MM.1S (cell line): ENCODE data around the gene MGST2.

Experiments used
- DNase-seq: peaks from one replicate; pipeline ENCODE4 v3.0.0-alpha.2; 2015
- H2AFZ ChIP-seq: fragments of 300-600 bp; sonication (generic); 2 replicates; pipeline ENCODE4 v1.6.0; 2016; ENCODE audit warnings: antibody characterized with exemption, low read length
- H3F3A ChIP-seq: fragments of 300-600 bp; sonication (generic); 2 replicates; pipeline ENCODE4 v1.6.1; 2016; ENCODE audit warnings: mild to moderate bottlenecking, antibody characterized with exemption, low read length, moderate library complexity, mixed read lengths; ENCODE audit not compliant: insufficient read depth
- H3K27ac ChIP-seq: fragments of 300-600 bp; sonication (generic); 2 replicates; pipeline ENCODE4 v1.5.1; 2016; ENCODE audit warnings: mild to moderate bottlenecking, low read length
- H3K27me3 ChIP-seq: fragments of 300-600 bp; sonication (generic); replicated peaks from 2 replicates; pipeline ENCODE4 v1.6.0; 2016; ENCODE audit warnings: low read length; ENCODE audit not compliant: insufficient read depth
- H3K36me3 ChIP-seq: fragments of 300-600 bp; sonication (generic); replicated peaks from 2 replicates; pipeline ENCODE4 v1.6.1; 2016; ENCODE audit warnings: mild to moderate bottlenecking, low read length, mixed read lengths; ENCODE audit not compliant: insufficient read depth
- H3K4me1 ChIP-seq: fragments of 300-600 bp; sonication (generic); 2 replicates; pipeline ENCODE4 v1.6.1; 2016; ENCODE audit warnings: low read length, mixed read lengths
- H3K4me2 ChIP-seq: fragments of 300-600 bp; sonication (generic); 2 replicates; pipeline ENCODE4 v1.6.0; 2016; ENCODE audit warnings: low read depth, low read length
- H3K4me3 ChIP-seq: fragments of 300-600 bp; sonication (generic); 2 replicates; pipeline ENCODE4 v1.5.1; 2016; ENCODE audit warnings: low read length, mixed read lengths
- H3K79me2 ChIP-seq: fragments of 300-600 bp; sonication (generic); 2 replicates; pipeline ENCODE4 v1.6.1; 2016; ENCODE audit warnings: mixed run types, low read length, mixed read lengths
- H3K9ac ChIP-seq: fragments of 300-600 bp; sonication (generic); 2 replicates; pipeline ENCODE4 v1.6.1; 2016; ENCODE audit warnings: low read length, mixed read lengths
- H3K9me2 ChIP-seq: fragments of 300-600 bp; sonication (generic); replicated peaks from 2 replicates; pipeline ENCODE4 v1.6.1; 2016; ENCODE audit warnings: mild to moderate bottlenecking, low read length, mixed read lengths; ENCODE audit not compliant: insufficient read depth
- H3K9me3 ChIP-seq: fragments of 300-600 bp; sonication (generic); replicated peaks from 2 replicates; pipeline ENCODE4 v1.6.1; 2016; ENCODE audit warnings: mild to moderate bottlenecking, low read length, mixed read lengths; ENCODE audit not compliant: insufficient read depth
- H4K20me1 ChIP-seq: fragments of 300-600 bp; sonication (generic); 2 replicates; pipeline ENCODE4 v1.6.1; 2016; ENCODE audit warnings: mild to moderate bottlenecking, low read length, moderate library complexity, mixed read lengths; ENCODE audit not compliant: insufficient read depth
- EZH2 ChIP-seq: fragments of 300-600 bp; sonication (generic); optimal IDR thresholded peaks from 2 replicates; pipeline ENCODE3; 2017; ENCODE audit warnings: low read depth, mild to moderate bottlenecking, antibody characterized with exemption, low read length, mixed read lengths
- EZH2phosphoT487 ChIP-seq: fragments of 300-600 bp; sonication (generic); IDR thresholded peaks from 2 replicates; pipeline ENCODE4 v1.6.1; 2018; ENCODE audit warnings: antibody characterized with exemption, low read length
- TF ChIP-seq, protein P1 (sequence below): fragments of 300-600 bp; sonication (generic); IDR thresholded peaks from 2 replicates; pipeline ENCODE4 v1.5.1; 2016; ENCODE audit warnings: antibody characterized with exemption, low read length, mixed read lengths

Gene MGST2

GRCh38 chr4:139721789-139722188, 56.2 kb downstream of the MGST2 start:
- Histone ChIP-seq H3K9ac (no peak overlapping the region), H3K27ac (no peak overlapping the region), H3F3A (no peaks in the 10 kb centered on the region), H4K20me1 (no peaks in the 10 kb centered on the region), H3K9me3 (no peaks in the 10 kb centered on the region), H3K4me1 (no peaks in the 10 kb centered on the region), H3K9me2 (no peaks in the 10 kb centered on the region), H3K27me3 (no peaks in the 10 kb centered on the region), H3K4me2 (no peak overlapping the region), H3K4me3 (no peak overlapping the region), H2AFZ (no peak overlapping the region), H3K79me2 (no peaks in the 10 kb centered on the region), H3K36me3 (no peaks in the 10 kb centered on the region)
- no peak for TF ChIP-seq EZH2phosphoT487
- TF ChIP-seq, protein P1, sequence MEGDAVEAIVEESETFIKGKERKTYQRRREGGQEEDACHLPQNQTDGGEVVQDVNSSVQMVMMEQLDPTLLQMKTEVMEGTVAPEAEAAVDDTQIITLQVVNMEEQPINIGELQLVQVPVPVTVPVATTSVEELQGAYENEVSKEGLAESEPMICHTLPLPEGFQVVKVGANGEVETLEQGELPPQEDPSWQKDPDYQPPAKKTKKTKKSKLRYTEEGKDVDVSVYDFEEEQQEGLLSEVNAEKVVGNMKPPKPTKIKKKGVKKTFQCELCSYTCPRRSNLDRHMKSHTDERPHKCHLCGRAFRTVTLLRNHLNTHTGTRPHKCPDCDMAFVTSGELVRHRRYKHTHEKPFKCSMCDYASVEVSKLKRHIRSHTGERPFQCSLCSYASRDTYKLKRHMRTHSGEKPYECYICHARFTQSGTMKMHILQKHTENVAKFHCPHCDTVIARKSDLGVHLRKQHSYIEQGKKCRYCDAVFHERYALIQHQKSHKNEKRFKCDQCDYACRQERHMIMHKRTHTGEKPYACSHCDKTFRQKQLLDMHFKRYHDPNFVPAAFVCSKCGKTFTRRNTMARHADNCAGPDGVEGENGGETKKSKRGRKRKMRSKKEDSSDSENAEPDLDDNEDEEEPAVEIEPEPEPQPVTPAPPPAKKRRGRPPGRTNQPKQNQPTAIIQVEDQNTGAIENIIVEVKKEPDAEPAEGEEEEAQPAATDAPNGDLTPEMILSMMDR: no peak
- no peak for TF ChIP-seq EZH2
- no peak for DNase-seq

GRCh38 chr4:139725236-139725635, 59.6 kb downstream of the MGST2 start:
- H4K20me1 ChIP-seq: no peaks in the 10 kb centered on the region
- H3K9me2 ChIP-seq: no peaks in the 10 kb centered on the region
- no peak overlapping the region for H3K27ac ChIP-seq
- no peak for DNase-seq
- H3K9me3 ChIP-seq: no peaks in the 10 kb centered on the region
- TF ChIP-seq, protein P1: no peak
- no peak for TF ChIP-seq EZH2phosphoT487
- TF ChIP-seq EZH2: no peak
- H3K4me2 ChIP-seq: no peak overlapping the region
- H2AFZ ChIP-seq: no peak overlapping the region
- no peaks in the 10 kb centered on the region for H3F3A ChIP-seq
- no peaks in the 10 kb centered on the region for H3K4me1 ChIP-seq
- H3K36me3 ChIP-seq: no peaks in the 10 kb centered on the region
- H3K9ac ChIP-seq: no peak overlapping the region
- H3K79me2 ChIP-seq: no peaks in the 10 kb centered on the region
- H3K4me3 ChIP-seq: no peak overlapping the region
- H3K27me3 ChIP-seq: no peaks in the 10 kb centered on the region

DNA sequence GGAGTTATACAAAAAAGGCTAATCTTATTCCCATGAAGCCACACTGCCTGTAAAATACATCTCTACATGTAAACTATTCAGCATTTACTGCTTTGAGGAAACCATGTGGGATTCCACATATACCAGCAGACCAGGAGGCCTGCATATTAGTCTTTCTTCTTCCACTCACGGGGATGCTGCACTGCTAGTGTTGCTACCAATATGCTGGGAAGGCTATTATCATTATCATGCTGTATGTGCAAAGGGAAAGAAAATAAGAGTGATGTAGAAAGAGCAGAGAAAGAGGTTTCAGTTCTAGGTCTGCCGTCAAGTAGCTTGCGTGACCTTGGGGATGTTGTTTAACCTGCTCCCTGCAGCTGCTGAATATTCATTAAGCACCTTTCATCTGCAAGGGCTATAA, 61.0 kb downstream of the MGST2 start:
- Histone ChIP-seq H3F3A (no peaks in the 10 kb centered on the region), H3K27ac (no peak overlapping the region), H3K9me3 (no peaks in the 10 kb centered on the region), H4K20me1 (no peaks in the 10 kb centered on the region), H3K27me3 (no peaks in the 10 kb centered on the region), H3K36me3 (no peaks in the 10 kb centered on the region), H3K9ac (no peak overlapping the region), H3K4me3 (no peak overlapping the region), H3K79me2 (no peaks in the 10 kb centered on the region), H3K4me1 (no peaks in the 10 kb centered on the region), H3K4me2 (no peak overlapping the region), H2AFZ (no peak overlapping the region), H3K9me2 (no peaks in the 10 kb centered on the region)
- no peak for DNase-seq
- TF ChIP-seq EZH2phosphoT487: no peak
- TF ChIP-seq, protein P1: no peak

GRCh38 chr4:139728146-139728545, 62.5 kb downstream of the MGST2 start:
- Histone ChIP-seq H3K36me3 (no peaks in the 10 kb centered on the region), H2AFZ (no peak overlapping the region), H3K27me3 (no peaks in the 10 kb centered on the region), H3K4me3 (no peak overlapping the region), H3K79me2 (no peaks in the 10 kb centered on the region), H3K9me2 (no peaks in the 10 kb centered on the region), H3K9ac (no peak overlapping the region), H3K4me1 (no peaks in the 10 kb centered on the region), H3F3A (no peaks in the 10 kb centered on the region), H3K27ac (no peak overlapping the region), H3K4me2 (no peak overlapping the region), H3K9me3 (no peaks in the 10 kb centered on the region), H4K20me1 (no peaks in the 10 kb centered on the region)
- TF ChIP-seq EZH2 (no peak), EZH2phosphoT487 (no peak)
- TF ChIP-seq, protein P1: no peak
- DNase-seq: no peak
